ENCODE measurements around the gene HS3ST6.
"Not testable (repeated sequence)": the region's sequence is repeated elsewhere in the genome, so short reads cannot be mapped to it uniquely, and the experiment has no call there.

HS3ST6 gene

GRCh38 chr16:1947369-1947670, 29.1 kb upstream of the HS3ST6 start:
- no peak for DNase-seq

GRCh38 chr16:1946495-1947368, 28.5 kb upstream of the HS3ST6 start:
- no peak for DNase-seq

GRCh38 chr16:1945559-1946391, 27.6 kb upstream of the HS3ST6 start:
- DNase-seq: no peak

GRCh38 chr16:1944612-1945199, 26.5 kb upstream of the HS3ST6 start:
- no peak for DNase-seq

GRCh38 chr16:1942810-1943726, 24.9 kb upstream of the HS3ST6 start, which contains the start of gene MSRB1:
Gene MSRB1, minus strand, starts transcription at chr16:1943199. Its CDS starts 43 bp downstream, at chr16:1943156.
- peak; percentile 24 to 99 (median 98) for DNase-seq

- DNase-seq: no peak
Measured at GRCh38 chr16:1942047-1942809, 24.0 kb upstream of the HS3ST6 start.

GRCh38 chr16:1941162-1942046, 23.2 kb upstream of the HS3ST6 start:
- no peak for DNase-seq

- no peak for DNase-seq
Measured at GRCh38 chr16:1940273-1941161, 22.3 kb upstream of the HS3ST6 start.

- DNase-seq: not testable (repeated sequence)
Measured at GRCh38 chr16:1939833-1940232, 21.6 kb upstream of the HS3ST6 start.

GRCh38 chr16:1938910-1939309, 20.7 kb upstream of the HS3ST6 start:
- no peak for DNase-seq

GRCh38 chr16:1938316-1938715, 20.1 kb upstream of the HS3ST6 start:
- peak in 1 of 56 donors; percentile 23 for DNase-seq

GRCh38 chr16:1936945-1937479, 18.8 kb upstream of the HS3ST6 start:
- DNase-seq: no peak

GRCh38 chr16:1933097-1933661, 15.0 kb upstream of the HS3ST6 start:
- DNase-seq: no peak

- no peak for DNase-seq
Measured at GRCh38 chr16:1932050-1933028, 14.1 kb upstream of the HS3ST6 start.

- DNase-seq: no peak
Measured at GRCh38 chr16:1930338-1930720, 12.1 kb upstream of the HS3ST6 start.
